Germinal center (tissue), 1 donor: ENCODE measurements around the gene ANTXRL.
"Not testable (repeated sequence)": the region's sequence is repeated elsewhere in the genome, so short reads cannot be mapped to it uniquely, and the experiment has no call there.

Experiments
- DNase-seq: peaks from one replicate; pipeline ENCODE4 v3.0.0; 2012; ENCODE audit warnings: mixed read lengths, low spot score

Gene ANTXRL

DNA sequence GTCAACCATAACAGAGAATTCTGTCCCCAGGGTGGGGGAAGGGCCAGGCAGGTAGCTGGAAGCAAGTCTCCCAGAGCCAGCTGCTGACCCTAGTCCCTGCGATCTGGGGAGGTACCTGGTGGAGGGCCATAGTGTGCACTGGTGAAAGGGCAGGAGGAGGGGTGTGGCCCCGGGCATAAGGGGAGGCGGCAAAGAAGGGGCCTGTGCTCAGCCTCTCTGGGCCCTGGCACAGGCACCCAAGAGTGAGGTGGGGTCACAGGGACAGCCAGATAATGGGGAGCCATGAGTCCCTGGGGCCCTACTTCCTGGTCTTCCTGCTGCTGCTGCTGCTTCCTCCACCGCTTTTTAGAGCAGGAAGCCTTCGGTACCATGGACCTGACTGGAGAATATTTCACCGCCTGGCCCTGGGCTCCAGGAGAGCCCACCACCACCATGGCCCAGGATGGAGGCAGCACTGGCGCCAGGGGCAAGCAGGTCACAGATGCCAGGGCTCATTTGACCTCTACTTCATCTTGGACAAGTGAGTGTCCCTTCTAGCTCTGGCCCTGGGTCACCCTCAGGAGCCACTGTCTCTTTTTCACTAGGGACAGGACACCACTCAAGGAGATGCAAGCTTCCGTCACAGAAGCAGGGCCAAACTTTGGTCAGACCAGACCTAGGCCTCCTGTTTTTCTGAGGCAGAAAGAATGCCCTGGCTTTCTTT, at the start of gene ANTXRL:
TSS of gene ANTXRL (plus strand) at position 7 of the 703 bp plus-strand sequence. CDS start at position 273, 266 bp downstream.
- DNase-seq, result no peak

DNA sequence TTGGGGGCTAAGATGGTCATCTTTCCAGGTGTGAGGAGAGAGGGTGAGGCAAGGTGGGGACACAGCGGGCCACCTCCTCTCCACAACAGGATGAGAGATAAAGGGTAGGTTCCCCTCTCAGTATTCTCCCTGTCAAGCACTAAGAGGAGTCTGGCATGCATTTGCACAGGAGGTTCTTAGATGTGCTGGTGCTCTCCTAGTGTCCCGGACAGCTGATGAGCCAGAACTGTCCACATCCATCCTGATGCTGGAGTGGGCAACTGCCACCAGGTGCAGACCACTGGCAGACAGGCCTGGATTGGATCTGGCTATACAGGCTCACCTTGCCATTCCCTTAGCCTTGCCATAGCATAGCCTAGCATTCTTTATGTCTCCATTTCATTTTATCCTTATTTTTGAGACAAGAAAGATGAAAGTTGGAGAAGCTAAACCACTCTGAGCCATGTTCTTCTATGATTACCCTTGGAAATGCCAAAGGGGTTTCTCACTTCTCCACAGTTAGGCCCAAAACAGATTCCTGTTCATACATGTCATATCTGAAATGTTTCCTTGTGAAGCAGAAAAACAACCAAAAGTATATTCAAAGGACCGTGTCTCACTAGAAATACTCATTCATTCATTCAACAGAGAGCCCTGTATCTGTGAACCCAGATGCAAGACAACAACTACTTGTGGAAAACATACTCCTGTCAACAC, 48.8 kb upstream of the ANTXRL start:
- DNase-seq, result no peak

DNA sequence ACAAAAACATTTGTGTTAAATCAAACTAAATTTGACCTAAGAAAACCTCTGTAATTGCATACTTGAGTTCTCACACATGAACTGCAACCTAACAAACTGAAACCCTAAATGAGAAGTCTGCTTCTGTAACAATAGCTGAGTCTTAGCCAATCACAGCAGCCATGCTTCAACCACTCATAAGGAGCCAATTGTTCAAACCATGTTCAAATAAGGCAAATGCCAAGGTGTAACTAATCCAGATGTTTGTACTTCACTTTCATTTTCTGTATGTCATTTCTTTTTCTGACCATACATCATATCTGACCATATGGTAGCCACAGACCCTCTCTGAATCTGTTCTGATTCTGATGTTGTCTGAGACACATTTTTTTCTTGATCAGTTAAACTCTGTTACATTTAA, 47.5 kb upstream of the ANTXRL start:
- DNase-seq, result no peak

DNA sequence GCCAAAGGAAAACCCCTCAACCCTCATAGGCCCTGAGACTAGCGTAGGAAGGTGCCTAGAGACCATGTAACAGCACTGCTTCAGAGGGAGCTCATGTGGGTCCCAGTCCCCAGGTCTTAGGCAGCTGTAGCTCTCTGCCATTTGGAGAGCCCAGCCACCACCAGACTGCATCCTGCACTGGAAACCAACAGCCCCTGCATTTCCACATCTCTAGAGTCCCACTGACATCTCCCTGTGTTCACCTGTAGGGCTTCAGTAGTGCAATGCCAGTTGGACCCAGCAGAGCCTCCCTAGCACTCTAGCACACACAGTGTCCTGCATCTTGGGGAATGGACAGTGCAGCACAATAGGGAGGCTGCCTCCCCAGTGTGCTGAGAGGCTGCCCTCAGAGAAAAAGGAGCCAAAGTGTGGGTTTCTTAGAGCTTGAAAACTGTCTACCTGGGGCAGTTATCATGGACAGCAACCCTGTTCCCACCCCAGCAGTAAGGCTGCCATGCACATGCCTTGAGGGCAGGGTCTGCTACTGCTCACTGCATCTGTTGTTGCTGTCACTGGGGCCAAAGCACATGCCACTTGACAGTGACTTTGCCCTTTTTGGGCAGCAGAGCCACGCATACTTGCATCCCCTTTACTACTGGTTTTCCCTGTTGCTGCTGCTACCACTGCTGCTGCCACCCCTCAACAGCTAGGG, 46.7 kb upstream of the ANTXRL start:
- DNase-seq, result no peak

DNA sequence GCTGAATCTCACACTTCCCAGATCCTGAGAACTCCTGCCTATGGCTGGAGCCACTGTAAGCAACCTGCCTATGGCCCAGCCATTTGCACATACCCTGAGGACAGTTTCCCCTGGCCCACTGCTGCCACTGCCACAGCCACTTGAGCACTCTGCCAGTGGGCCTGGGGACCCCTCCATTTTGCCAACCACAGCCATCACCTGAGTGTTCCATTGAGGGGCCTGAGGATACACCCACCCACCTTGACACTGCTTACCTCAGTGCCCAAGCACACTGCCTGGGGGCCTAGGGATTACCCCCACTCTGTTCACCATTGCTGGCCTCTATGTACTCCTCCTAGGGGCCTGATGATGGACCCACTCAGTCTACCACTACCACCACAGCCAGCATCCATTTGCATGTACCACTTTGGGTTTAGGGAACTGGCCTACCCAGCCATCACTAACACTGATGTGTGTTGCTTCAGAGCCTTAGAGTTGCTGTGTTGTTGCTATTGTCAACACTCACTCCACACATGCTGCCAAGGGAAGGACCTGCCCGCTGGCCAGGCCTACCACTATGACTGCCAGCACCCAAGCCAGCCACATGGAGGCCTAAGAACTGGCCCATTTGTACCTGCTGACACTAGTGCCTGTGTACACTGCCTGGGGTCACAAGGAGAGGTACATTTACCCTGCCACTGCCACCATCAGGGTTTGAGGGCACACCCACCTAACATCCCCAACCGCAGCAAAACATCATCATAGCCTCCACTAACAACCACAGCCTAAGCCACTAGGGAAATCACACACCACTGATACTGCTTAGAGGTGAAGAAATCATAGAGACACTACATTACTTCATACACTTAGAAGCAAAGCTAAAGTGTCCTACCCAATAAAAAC, 45.9 kb upstream of the ANTXRL start:
- no peak for DNase-seq

DNA sequence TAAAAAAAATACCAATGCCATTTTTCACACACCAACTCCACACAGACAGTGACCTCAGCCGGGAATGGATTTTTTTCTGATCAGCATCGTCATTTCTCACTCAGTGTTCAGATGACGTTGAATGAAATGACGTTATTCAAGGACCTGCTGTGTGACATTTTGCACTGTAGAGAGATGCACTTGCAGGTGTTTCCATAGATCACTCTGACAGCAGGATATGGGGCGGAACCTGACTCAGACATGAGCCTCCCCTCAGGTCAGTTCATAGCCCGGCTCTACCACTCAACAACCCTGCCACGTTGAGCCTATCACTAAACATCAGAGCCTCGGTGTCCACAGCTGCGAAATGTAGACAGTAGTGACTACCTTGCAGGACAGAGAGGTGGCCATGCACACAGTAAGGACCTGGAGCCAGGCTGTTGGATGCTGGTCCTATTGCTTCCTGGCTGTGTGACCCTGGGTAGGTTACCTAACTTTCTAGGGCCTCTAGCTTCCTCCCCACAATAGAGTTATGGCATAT, 41.4 kb upstream of the ANTXRL start:
- no peak for DNase-seq

DNA sequence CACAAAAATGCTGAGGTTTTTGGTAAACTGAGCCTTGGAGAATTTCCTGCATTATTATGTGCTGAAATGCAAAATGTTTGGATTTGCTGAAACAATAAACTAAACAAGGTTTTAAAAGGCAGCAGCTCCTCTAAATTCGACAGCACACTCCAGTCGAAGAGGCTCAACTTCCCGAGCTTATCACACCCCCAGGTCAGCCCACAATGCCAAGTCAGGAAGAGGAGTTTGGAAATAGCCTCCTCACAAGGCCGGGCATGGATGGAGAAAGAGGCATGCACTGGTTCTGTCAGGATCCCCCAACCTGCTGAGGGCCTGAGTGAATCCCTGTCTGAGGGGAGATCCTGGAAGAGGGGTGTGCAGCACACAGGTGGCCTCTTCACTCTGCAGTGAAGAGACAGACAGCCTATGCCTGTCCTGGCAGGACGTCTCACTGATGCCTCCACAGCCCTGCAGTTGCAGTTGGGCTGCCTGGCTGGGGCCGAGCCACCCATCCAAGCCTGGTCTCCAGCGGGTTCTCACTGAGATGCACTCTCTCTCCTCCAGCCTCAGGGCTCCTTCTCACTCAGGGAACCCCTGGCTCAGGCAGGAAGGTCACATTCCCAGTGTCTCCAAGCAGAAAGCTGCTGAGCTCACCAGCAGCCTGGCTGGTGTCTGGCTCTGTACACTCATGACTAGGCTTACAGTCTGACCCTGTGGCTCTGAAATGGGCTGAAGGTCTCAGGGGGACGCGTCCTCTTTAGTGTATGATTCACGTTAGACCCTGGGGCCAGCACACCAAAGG, 40.2 kb upstream of the ANTXRL start:
- DNase-seq, result not testable (repeated sequence)

DNA sequence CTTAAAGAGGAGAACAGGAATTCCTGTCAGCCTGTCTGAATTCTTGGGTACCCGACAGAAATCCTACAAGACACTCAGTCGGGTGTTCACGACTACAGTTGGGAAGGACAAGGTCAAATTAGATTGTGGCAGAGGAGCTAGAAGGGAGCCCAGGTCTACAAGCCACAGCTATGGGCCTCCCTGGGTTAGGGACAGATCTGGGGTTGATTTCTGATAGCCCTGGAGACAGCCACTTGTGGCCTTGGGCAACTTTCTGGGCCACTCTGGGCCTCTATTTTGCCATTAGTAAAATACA, 39.7 kb upstream of the ANTXRL start:
- no peak for DNase-seq

DNA sequence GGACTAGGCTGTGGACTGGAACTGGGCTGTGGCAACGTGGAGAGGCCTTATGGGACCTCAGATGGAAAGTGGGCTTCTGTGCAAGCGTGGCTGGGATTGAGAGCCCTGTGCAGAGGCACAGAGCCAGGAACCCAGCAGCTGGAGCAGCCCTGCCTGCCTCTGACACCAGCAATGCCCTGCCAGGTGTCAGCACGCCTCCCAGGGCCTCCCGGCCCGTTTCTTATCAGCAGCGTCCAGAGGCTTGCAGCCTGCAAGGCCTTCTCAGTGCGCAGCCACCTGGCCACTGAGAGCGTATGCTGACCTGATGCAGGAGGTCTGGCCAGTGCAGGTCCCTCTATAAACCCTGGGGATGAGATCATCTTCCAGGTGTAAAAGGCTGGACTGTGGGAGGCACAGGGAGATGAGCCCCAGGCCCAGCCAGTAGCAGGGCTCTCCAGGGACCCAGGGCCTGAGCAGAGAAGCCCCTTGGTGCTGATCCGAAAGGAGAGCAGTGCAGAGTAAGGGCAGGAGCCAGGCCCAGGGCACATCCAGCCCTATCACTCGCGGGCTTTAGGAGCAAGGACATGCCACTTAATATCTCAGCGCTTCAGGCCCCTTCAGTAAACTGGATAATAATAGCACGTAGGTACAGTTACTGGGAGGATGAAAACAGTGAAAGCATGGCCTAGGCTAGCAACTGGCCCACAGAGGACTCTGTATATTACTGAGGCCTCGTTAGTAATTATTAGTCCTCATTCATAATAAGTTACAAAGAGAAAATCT, 38.8 kb upstream of the ANTXRL start:
- no peak for DNase-seq

DNA sequence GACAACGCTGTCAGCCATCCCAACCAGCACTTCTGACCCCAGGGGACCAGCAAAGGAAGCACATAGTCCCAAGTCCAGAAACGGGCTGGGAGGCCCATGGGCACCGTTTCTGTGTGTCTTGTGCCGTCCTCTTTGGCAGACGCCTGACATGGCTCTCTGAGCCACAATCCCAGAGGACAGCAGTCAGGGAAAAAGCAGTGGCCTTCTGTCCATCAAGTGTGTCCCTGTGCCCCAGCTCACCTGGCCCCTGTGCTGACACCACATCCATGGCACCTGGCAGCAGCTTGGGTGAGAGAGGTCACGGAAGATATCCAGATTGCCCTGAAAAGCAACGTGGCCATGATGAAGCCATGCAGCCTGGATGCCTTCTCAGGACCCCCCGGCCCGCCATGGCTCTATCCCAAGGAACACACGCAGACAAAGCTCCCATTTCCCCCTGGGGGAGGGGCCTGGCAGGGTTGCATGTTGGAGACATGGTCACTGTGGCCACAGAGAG, 38.1 kb upstream of the ANTXRL start:
- no peak for DNase-seq

DNA sequence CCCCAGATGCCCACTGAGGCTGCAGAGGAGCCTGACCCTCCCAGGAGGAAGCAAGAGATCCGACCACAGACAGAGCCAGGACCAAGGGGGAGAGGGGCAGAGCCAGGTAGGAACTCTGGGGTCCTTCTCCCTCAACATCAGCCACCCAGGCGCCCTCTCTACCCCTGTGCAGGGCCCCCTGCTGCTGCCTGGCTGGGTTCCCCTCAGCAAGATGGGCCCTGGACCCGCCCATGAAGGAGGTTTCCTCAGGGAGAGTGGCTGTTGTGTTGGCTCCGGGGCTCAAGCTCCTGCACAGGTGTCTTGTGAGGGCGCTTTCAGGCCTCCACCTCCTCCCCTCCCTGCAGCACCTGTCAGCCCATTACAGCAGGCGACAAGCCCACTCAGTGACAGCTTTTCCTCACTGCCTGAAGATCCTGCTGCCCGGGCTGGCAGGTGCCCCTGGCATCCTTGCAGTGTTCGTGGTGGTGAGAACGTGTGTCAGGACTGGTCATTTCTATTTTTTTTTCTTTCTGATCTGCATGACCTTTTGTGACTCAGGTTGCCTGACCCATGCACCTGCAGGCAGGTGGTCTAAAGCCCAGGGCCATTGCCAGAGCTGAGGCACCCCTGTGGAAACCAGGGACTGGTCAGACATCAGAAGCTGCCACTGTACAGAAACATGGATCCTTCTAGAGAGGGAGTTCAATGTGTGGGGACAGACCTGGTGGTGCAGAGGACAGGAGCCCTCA, 37.0 kb upstream of the ANTXRL start:
- DNase-seq, result not testable (repeated sequence)

DNA sequence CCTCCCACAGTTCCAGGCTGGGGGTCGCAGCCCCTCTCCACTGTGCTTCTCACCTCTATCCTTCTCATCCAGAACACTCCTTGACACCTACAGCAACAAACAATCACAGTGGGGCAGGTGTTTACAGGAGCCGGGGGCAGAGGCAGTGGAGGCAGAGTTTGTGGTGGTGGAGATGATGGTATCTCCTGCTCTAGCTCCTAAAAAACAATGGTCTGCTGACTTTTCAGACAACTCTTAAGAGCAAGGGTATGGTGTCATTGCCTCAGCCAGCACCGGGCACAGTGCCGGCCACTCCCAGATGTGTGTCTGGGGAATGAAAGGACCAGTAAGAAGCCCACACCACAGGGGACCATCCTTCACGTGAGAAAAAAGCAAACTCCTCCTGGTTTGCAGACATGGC, 36.3 kb upstream of the ANTXRL start:
- DNase-seq, result no peak

DNA sequence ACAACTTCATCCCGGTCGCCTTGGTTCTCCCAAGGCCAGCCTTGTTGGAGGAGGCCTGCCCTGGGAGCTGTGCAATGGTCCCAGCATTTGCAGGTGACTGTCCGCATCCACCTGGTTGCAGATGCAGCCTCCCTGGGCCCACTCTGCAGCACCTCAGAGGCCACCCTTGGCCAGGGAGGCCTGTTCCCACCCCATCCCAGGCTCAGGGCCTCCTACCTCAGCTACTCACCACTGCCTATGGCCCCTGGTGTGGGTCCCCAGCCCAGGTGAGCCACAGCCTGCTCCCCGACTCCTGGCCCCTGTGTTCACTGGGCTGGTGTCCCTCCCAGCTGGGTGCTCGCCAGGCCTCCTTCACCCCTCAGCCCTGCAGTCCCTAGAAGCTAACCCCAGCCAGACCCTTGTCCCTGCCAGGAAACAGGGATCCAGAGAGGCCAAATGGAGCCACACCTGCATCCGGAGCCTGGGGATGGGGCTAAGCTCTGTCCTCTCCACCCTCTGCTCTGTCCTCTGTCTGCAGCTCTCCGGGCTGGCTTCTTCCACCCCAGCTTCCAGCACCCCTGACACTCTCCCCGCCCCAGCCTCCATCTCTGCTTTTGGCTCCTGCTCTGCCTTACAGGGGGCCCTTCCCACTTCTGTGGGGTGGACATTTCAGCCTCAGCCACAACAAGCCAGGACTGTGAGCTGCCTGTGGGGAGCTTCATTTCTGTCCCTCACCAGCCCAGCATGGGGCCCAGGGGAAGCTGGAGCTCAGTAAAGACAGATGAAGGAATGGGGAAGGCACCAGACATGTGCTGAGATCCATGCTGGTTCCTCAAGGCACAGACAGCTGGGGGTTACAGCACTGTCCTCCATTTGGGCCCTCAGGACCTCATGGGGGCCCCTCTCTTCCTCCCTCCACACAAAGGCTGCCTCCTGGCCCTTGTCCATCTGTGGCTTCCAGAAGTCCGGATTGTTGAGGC, 35.6 kb upstream of the ANTXRL start:
- no peak for DNase-seq

DNA sequence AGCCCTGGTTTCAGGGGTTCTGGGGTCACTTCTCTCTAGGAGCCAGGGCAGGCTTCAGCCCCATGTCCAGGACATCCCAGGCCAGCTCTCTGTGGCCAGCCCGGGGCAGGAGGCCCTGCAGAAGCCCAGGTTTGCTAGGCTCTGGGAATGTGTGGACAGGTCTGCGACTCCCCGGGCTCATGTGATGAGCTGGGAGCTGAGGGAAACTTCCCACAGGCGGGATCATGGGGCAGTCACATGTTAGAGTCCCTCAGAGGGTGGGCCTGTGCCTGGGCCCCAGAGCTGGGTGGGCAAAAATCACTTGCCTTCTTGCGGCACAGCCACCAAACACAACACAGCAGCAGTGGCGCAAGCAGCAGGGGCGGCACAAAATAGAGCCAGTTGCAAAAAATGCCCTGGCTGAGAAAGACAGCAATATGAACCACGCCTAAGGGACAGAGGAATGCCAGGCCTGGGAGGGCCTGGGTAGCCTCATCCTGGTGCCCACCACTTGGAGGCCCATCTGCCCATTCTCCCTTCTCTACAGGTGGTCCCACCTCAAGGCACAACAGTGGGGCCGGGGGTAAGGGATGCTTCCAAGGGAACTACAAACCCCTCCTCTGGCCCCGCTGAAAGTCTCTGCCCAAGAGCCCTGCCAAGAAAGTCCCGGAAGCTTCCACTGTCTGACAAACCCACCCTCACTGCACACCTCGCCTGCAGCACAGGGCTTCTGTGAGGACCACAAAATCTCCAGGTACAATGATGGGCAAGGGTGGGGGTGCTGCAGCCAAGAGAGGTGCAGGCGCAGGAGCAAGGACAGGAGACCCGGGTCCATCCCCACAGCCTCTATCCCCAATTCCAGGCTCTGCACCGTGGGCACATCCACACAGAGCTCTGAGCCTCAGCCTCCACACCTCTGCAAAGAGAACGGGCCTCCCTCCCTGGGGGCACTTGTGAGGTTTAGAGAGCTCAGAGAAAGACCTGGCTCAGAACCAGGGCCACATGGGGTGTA, 34.6 kb upstream of the ANTXRL start:
- DNase-seq, result no peak

DNA sequence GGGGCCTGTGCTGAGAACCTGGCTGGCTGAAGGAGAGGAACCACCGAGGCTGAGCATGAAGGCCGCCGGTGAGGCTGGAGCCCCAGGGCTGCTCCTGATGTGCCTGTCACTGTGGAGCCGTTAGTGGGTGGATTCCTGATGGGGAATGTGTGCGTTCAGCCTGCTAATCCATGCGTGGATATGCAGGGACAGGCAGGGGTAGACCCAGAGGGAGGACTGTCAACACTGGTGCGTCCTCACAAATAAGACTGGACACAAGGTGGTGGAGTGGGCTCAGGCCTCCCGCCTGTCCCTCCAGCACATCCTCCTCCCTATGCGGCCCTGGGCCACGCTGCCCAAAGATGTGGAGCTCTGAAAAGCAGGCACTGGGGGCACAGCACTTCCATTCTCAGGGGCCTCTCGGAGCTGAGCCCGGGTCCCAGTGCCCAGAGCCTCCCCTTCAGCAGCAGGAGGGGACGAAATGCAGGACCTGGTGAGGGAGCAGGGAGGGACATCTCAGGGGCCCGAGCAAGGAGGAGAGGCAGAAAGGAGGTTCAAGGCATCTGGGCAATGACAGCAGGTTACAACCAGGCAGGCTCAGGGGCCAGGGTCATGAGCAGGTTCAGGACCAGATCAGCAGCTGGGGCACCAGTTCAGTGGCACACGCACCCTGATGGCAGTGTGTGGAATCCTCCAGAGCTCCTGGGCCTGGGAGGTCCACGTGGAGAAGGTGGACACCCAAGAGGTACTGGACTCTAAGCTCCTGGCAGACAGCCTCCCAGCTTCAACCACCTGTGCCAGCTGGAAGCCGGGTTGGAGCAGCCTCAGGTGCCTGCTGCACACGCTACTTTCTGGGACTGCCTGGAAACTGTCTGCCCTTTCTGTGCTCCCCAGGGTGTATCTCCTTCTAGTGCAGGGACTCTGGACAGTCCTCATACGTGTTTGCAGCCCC, 33.5 kb upstream of the ANTXRL start:
- DNase-seq, result no peak

DNA sequence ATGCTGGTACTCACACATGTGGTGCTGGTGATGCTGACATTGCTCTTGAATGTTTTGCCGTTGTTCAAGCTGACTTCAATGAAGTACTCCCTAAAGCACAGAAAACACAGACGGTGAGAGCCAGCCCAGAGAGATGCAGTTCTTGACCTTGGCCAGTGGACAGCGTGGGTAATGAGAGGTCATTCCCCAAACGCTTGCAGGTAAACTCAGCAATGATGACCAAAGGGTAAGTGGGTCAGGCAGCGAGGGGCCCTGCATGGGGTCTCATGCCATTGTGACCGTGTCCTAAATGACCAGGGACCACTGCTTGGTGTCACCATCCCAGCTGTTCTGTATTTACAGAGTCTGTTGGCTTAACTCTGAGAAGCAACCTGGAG, 32.8 kb upstream of the ANTXRL start:
- no peak for DNase-seq
